B cell (primary cell): ENCODE data around the gene CNOT1. TPM values are rescaled to one million over a fixed set of nuclear protein-coding genes. Genes with fewer than 3 reads are reported as not detected.

Source experiments
- ATAC-seq: fragments of 200-7000 bp; cut with Tn5 transposase; one replicate; pipeline ENCODE4 v1.10.0; 2021; ENCODE audit warnings: low read depth, mild to moderate bottlenecking, moderate number of reproducible peaks, moderate library complexity
- CTCF ChIA-PET: fragments of 350-600 bp; sonication (Branson Sonifier 250); formaldehyde crosslinking; loops from one replicate; lab custom pipeline; 2021; ENCODE audit warnings: antibody characterized with exemption, inconsistent platforms; lab: Charles Lee
- POLR2A ChIA-PET: fragments of 350-600 bp; sonication (Branson Sonifier 250); formaldehyde crosslinking; loops from one replicate; lab custom pipeline; 2021; ENCODE audit warnings: antibody characterized with exemption; lab: Charles Lee
- DNase-seq: peaks from one replicate; pipeline ENCODE4 v3.0.0; 2013
- H2AFZ ChIP-seq: 2 replicates; pipeline ENCODE4 v1.6.1; 2012; ENCODE audit warnings: mild to moderate bottlenecking, low read depth, low read length; ENCODE audit not compliant: insufficient read depth, poor library complexity, severe bottlenecking
- H3K27ac ChIP-seq, 2 donors: 1 replicate in 1 of 2; 2 replicates in 1 of 2; pipeline ENCODE4 v1.5.1; 2012 to 2013; ENCODE audit warnings: low read length in 2 of 2, mild to moderate bottlenecking in 2 of 2, moderate library complexity in 1 of 2
- H3K27me3 ChIP-seq, 4 experiments: fragments of 200-600 bp in 1 of 4; sonication (generic) in 1 of 4; replicated peaks in 1 of 4; 1 replicate in 2 of 4; 2 replicates in 2 of 4; pipeline versions ENCODE4 v1.6.1 to v1.7.0; 2013 to 2016; ENCODE audit warnings: low read length in 3 of 4, mild to moderate bottlenecking in 2 of 4, mixed read lengths in 1 of 4, moderate library complexity in 1 of 4; ENCODE audit not compliant: insufficient read depth in 4 of 4, control insufficient read depth in 3 of 4; ENCODE audit errors: control extremely low read depth in 1 of 4
- H3K36me3 ChIP-seq, 2 experiments: replicated peaks in 1 of 2; 1 replicate in 1 of 2; 2 replicates in 1 of 2; pipeline versions ENCODE4 v1.6.1 to v1.7.1; 2013; ENCODE audit warnings: low read length in 1 of 2; ENCODE audit not compliant: insufficient read depth in 2 of 2, control insufficient read depth in 1 of 2; ENCODE audit errors: control extremely low read depth in 1 of 2, extremely low read depth in 1 of 2
- H3K4me1 ChIP-seq, 2 donors: fragments of 200-600 bp in 1 of 2; sonication (generic) in 1 of 2; 1 replicate in 1 of 2; 2 replicates in 1 of 2; pipeline versions ENCODE4 v1.5.1 to v1.6.1; 2013 to 2017; ENCODE audit warnings: low read length in 2 of 2; ENCODE audit not compliant: control insufficient read depth in 2 of 2, insufficient read depth in 2 of 2
- H3K4me2 ChIP-seq: replicated peaks from 2 replicates; pipeline ENCODE3; 2012; ENCODE audit warnings: mild to moderate bottlenecking, low read depth, low read length; ENCODE audit not compliant: poor library complexity, severe bottlenecking
- H3K4me3 ChIP-seq, 5 experiments: fragments of 200-600 bp in 1 of 5; sonication (generic) in 1 of 5; 1 replicate in 3 of 5; 2 replicates in 2 of 5; pipeline versions ENCODE4 v1.5.1 to v1.7.0; 2011 to 2016; ENCODE audit warnings: low read length in 4 of 5, mild to moderate bottlenecking in 4 of 5, low read depth in 2 of 5, control low read depth in 1 of 5, moderate library complexity in 1 of 5; ENCODE audit not compliant: insufficient read depth in 1 of 5; ENCODE audit errors: control extremely low read depth in 1 of 5, extremely low read depth in 1 of 5
- H3K79me2 ChIP-seq: fragments of 200-600 bp; sonication (generic); one replicate; pipeline ENCODE4 v1.6.0; 2016; ENCODE audit warnings: low read length; ENCODE audit not compliant: control insufficient read depth, insufficient read depth
- H3K9ac ChIP-seq: fragments of 200-600 bp; sonication (generic); 2 replicates; pipeline ENCODE4 v1.6.1; 2017; ENCODE audit warnings: mild to moderate bottlenecking, low read length, moderate library complexity
- H3K9me3 ChIP-seq, 3 donors: one replicate each; pipeline versions ENCODE4 v1.6.1 to v1.7.1; 2013; ENCODE audit warnings: low read length in 2 of 3; ENCODE audit not compliant: control insufficient read depth in 2 of 3, insufficient read depth in 1 of 3; ENCODE audit errors: control extremely low read depth in 1 of 3
- H4K20me1 ChIP-seq: 2 replicates; pipeline ENCODE4 v1.6.0; 2012; ENCODE audit warnings: mild to moderate bottlenecking, low read length; ENCODE audit not compliant: insufficient read depth, control insufficient read depth, poor library complexity, severe bottlenecking
- H3K27ac Mint-ChIP-seq: one replicate; pipeline ENCODE4 v1.8.0; 2021; ENCODE audit warnings: mixed read lengths
- H3K27me3 Mint-ChIP-seq: one replicate; pipeline ENCODE4 v1.8.0; 2021; ENCODE audit warnings: mixed read lengths
- H3K4me1 Mint-ChIP-seq: one replicate; pipeline ENCODE4 v1.8.0; 2021; ENCODE audit warnings: mixed read lengths
- H3K4me3 Mint-ChIP-seq: one replicate; pipeline ENCODE4 v1.8.0; 2021; ENCODE audit warnings: mixed read lengths
- H3K9me3 Mint-ChIP-seq: one replicate; pipeline ENCODE4 v1.8.0; 2022; ENCODE audit warnings: mixed read lengths; ENCODE audit not compliant: insufficient read depth
- EZH2 ChIP-seq: IDR thresholded peaks from 2 replicates; pipeline ENCODE4 v1.6.1; 2012; ENCODE audit warnings: borderline replicate concordance, low read depth, mild to moderate bottlenecking, moderate library complexity, low read length; ENCODE audit not compliant: insufficient read depth, poor library complexity, severe bottlenecking
- WGBS: methylation state at CpG from one replicate; pipeline ENCODE4 v1.1.5; 2013; ENCODE audit warnings: missing lambda C conversion rate; ENCODE audit not compliant: insufficient coverage; 5-methylcytosine and 5-hydroxymethylcytosine counted together
- intact Hi-C: fragments of 100-400 bp; cut with micrococcal nuclease; formaldehyde crosslinking; loops from one replicate; pipeline ENCODE4 v1.10.0; 2022
- polyA plus RNA-seq: library from polyadenylated mRNA; depleted of rRNA; stranded (reverse); fragments of >200 nt; gene quantifications from 2 replicates; pipeline ENCODE4 v1.2.3, GENCODE V29; 2012
- total RNA-seq, 2 donors: library from RNA; stranded (reverse); fragments of 120-200 nt in 1 of 2; gene quantifications; 1 replicate in 1 of 2; 2 replicates in 1 of 2; pipeline versions ENCODE4 v1.2.3 to v1.2.4, GENCODE V29; 2013 to 2022
- TF ChIP-seq, protein P1 (sequence below): fragments of 200-600 bp; IDR thresholded peaks from one replicate; pipeline ENCODE4 v1.8.0; 2022; ENCODE audit warnings: antibody characterized with exemption, mild to moderate bottlenecking

The CNOT1 gene
- total and polyA plus RNA-seq, 2 donors (not counting 1 experiment from before 2014, with no cell fraction given) = 211 to 268 TPM

DNA sequence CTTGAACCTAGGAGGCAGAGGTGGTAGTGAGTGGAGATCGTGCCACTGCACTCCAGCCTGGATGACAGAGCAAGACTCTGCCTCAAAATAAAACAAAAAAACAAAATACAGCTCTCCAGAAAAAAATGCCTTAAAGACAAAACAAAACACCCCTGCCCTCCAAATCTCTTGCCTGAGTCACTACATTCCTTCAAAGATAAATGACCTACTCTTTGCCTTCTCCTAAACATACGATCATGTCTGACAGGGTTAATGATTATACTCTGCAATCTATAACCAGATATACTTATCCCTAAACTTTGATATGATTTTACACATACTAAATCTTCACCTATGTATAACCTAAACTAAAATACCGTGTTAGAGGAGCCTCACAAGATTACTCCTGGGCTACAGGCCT is 115.8 kb downstream of the CNOT1 start:
- peaks cover 11% of the 10 kb centered on the region for H4K20me1 ChIP-seq
- H3K4me1 Mint-ChIP-seq = peaks cover 20% of the 10 kb centered on the region
- ChIA-PET CTCF (interaction anchor here (0.8 to 2.1 kb wide), 9 partner anchors 11 to 242 kb away, joined by 3 to 12 read pairs (median 3); partner anchors contain the start of gene NDRG4), POLR2A (interaction anchor here (0.6 kb wide), 1 partner anchor 222 kb away, joined by 8 read pairs; no protein-coding TSS in a partner anchor)
- H3K27me3 Mint-ChIP-seq = no peaks in the 10 kb centered on the region
- no peaks in the 10 kb centered on the region for H3K9me3 Mint-ChIP-seq
- no peak overlapping the region for H3K27ac Mint-ChIP-seq
- TF ChIP-seq EZH2 = no peak
- TF ChIP-seq, protein P1, sequence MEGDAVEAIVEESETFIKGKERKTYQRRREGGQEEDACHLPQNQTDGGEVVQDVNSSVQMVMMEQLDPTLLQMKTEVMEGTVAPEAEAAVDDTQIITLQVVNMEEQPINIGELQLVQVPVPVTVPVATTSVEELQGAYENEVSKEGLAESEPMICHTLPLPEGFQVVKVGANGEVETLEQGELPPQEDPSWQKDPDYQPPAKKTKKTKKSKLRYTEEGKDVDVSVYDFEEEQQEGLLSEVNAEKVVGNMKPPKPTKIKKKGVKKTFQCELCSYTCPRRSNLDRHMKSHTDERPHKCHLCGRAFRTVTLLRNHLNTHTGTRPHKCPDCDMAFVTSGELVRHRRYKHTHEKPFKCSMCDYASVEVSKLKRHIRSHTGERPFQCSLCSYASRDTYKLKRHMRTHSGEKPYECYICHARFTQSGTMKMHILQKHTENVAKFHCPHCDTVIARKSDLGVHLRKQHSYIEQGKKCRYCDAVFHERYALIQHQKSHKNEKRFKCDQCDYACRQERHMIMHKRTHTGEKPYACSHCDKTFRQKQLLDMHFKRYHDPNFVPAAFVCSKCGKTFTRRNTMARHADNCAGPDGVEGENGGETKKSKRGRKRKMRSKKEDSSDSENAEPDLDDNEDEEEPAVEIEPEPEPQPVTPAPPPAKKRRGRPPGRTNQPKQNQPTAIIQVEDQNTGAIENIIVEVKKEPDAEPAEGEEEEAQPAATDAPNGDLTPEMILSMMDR = no peak
- WGBS = no CpG with 5 or more reads among the region's 3 CpGs
- no peak overlapping the region for H3K4me2 ChIP-seq
- peaks cover 1 to 16% of the 10 kb centered on the region in 2 experiments for H3K36me3 ChIP-seq
- no peaks in the 10 kb centered on the region for H3K9me3 ChIP-seq
- intact Hi-C loops = loop anchor here (2.0 kb wide), 1 partner anchor 779 kb away; the partner anchor contains the start of gene KATNB1
- peaks cover 10 to 14% of the 10 kb centered on the region in 2 donors for H3K4me1 ChIP-seq
- H3K9ac ChIP-seq = no peak overlapping the region
- ATAC-seq (no peak), DNase-seq (no peak)
- no peaks in the 10 kb centered on the region for H3K27me3 ChIP-seq
- H2AFZ ChIP-seq = no peak overlapping the region
- no peak overlapping the region for H3K27ac ChIP-seq
- H3K4me3 Mint-ChIP-seq = no peak overlapping the region
- H3K79me2 ChIP-seq = no peaks in the 10 kb centered on the region
- H3K4me3 ChIP-seq = no peak overlapping the region

DNA sequence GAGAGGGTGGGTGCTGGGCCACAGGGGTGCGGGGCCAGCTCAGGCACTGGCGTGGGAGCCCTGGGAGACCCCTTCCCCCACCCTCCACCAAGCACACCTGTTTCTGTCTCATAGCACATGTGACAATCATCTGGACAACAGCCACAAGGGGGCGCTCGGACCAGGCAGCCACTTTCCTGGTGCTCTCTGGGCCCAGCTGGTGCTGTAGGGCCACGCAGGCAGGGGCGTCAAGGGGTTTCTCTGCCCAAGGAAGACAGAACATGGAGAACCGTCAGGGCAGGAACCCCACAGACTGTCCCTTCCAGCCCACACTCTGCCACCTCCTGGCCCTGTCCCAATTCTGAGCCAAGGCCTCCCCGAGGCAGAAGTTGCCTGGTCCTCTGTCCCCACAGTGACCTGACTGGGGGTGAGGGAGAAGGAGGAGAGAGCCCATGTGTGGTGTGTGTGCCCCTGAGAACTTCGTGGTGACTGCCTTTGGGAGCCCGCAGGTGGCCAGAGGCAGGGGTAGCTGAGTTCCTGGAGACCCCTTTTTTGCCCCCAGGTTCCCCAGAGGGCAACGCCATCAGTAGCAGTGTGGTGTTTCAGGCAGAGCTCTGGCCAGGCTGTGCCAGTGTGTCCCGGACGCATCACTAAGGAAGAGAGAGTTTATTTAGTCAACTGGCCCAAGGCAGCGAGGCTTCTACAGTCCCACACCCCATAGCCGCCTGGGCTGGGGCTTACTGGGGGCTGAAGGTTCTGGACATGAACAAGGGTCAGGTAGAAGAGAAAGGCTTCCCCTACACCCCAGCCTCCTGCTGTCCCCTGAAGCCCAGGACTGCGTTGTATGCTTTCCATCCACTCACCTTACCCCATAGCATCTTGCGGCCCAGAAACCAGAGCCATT is 117.5 kb downstream of the CNOT1 start:
- H3K4me3 Mint-ChIP-seq = no peak overlapping the region
- Histone ChIP-seq H2AFZ (no peak overlapping the region), H3K27ac (no peak overlapping the region), H4K20me1 (peaks cover 11% of the 10 kb centered on the region), H3K36me3 (peaks cover 0 to 3% of the 10 kb centered on the region in 2 experiments), H3K9ac (no peak overlapping the region), H3K9me3 (no peaks in the 10 kb centered on the region), H3K79me2 (no peaks in the 10 kb centered on the region), H3K4me2 (no peak overlapping the region), H3K4me3 (no peak overlapping the region), H3K4me1 (peaks cover 10 to 14% of the 10 kb centered on the region in 2 donors), H3K27me3 (no peaks in the 10 kb centered on the region)
- H3K9me3 Mint-ChIP-seq = no peaks in the 10 kb centered on the region
- ChIA-PET CTCF (interaction anchor here (0.6 to 2.9 kb wide), 14 partner anchors 8 to 249 kb away, joined by 3 to 28 read pairs (median 4); partner anchors contain the start of gene NDRG4), POLR2A (no interaction called here)
- intact Hi-C loops = no loop called here
- ATAC-seq (no peak), DNase-seq (peak; percentile 80)
- H3K4me1 Mint-ChIP-seq = peaks cover 20% of the 10 kb centered on the region
- no peaks in the 10 kb centered on the region for H3K27me3 Mint-ChIP-seq
- TF ChIP-seq, protein P1 = peak; percentile 80
- TF ChIP-seq EZH2 = no peak
- WGBS = 54% methylated on average over 14 of the region's 17 CpGs
- no peak overlapping the region for H3K27ac Mint-ChIP-seq
